Fibroblast of skin of left quadriceps (primary cell): ENCODE data around the gene TTLL1.
"Not testable (repeated sequence)": the region's sequence is repeated elsewhere in the genome, so short reads cannot be mapped to it uniquely, and the experiment has no call there.

ENCODE experiments used
- DNase-seq, 2 experiments: peaks; one replicate each; pipeline ENCODE4 v3.0.0-alpha.2; 2013; ENCODE audit warnings: low read depth in 2 of 2

The TTLL1 gene

DNA sequence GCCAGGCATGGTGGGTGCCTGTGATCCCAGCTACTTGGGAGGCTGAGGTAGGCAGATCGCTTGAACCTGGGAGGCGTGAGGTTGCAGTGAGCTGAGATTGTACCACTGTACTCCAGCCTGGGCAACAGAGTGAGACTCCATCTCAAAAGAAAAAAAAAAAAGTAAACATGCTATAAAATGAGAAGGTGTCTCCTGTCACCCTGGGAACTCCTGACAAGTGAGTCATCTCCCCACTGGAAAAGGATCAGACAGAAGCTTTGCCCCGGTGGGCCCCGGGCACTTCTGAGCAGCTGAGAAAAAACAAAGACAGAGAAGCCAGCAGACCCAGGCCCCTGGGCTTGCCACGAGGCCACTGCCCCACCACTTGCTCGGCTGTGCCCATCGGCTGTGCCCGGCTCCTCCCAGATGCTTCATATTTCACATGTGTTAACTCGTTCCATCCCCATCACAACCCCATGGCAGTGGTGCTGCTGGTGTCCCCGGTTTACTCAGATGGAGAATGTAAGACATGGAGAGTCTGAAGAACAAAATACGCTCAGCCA is 22.3 kb downstream of the TTLL1 start:
- peak in 1 of 2 experiments; percentile 18 for DNase-seq

DNA sequence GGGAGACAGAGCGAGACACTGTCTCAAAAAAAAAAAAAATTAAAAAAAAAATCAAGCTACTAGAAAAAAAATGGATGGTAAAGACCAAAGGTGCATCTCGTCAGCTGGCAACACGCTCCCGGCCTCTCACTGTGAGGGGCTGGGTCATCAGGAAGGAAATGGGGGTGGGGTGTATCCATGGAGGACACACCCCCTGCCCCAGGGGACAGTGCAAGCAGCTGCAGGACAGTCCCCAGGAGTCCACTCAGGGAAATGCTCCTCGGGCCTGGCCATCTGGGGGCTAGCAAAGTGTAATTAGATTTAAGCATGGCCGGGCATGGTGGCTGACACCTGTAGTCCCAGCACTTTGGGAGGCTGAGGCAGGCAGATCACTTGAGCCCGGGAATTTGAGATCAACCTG is 23.1 kb downstream of the TTLL1 start:
- DNase-seq, result no peak

GRCh38 chr22:43060183-43060582 is 29.0 kb downstream of the TTLL1 start:
- DNase-seq, result no peak

DNA sequence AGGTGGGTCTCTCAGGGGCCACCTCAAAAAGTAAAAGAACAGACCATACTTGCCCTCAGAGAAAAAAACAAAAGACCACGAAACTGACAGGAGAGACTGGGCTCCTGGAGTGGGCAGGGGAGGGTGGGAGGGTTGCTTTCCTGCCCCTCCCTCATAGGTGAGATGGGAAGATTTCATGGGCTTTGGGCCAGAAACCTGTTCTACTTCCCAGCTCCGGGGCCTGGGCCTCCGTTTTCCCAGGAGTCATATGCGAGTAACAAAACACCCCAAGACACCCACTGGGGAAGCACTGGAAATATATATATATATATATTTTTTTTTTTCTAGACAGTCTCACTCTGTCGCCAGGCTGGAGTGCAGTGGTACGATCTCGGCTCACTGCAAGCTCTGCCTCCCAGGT is 31.6 kb downstream of the TTLL1 start:
- DNase-seq, result no peak

- DNase-seq, result no peak
Observed at GRCh38 chr22:43053176-43053575, 36.0 kb downstream of the TTLL1 start.

DNA sequence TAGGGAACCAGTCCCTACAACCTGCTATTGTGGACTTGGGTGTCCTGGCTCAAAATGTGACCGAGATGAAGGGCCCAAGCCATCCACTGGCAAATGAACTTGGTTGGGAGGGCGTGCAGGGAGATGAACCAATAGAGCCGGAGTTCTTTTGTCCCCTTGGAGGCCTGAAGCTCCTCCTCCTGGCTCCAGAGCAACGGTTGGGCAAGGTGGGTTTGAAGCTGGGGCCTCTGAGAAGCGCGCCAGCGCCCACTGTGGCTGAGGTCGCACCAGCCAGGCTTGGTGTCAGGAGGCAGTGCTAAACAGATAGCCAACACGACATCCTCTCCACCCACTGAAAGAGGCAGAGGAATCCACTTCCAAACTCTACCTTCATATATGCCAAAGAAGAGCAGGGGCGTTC is 38.2 kb downstream of the TTLL1 start:
- no peak for DNase-seq

GRCh38 chr22:43047605-43048004 is 41.6 kb downstream of the TTLL1 start:
- no peak for DNase-seq

DNA sequence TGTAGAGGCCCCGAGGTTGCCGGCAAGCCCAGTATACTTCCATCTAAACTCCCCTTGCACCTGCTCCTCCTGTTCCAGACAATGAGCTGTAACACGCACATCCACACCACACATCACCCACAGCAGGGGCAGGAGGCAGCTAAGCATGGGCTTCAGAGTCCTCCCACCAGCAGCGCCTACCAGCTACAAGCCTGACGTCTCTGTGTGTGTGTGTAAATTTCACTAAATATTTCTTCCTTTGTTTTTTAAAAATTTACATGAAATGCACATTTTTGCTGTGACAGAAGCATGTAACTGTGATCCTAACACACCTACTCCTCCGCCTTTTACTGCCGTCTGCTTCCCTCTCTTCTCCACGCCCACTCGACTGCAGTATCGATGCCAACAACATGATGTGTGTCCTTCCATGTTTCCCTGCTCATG is 44.9 kb downstream of the TTLL1 start:
- no peak for DNase-seq

DNA sequence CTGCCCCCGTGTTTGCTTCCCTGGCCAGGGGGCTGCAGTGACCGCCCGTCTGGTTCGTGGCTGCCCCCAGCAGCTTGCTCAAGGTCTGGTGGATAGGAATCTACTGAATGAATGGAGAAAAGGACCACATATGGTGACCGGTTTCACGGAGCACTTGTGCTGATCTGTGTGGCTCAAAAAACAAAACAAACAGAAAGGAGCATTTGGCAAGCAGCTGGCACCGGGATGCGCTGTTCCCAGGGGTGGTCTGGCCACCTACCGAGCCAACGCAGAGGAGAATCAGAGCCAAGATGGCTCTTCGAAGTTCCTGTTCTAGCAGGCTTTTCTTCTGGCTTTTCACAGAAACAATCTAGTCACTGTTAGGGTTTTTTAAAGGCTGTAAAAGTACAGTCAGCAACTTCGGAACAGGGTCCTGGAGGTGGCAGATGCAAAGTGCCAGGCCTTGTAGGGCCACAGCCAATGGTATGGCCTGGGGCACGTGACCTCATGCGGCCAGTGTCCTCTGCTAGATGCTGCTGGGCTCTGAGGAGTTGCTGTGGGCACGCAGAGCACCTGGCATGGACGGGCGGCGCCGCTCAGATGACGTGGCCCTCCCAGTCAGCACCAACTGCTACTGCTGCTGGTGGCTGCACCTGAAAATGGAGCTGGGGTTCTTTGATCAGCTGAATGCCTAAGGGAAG is 47.0 kb downstream of the TTLL1 start:
- peak in 1 of 2 experiments; percentile 16 for DNase-seq

DNA sequence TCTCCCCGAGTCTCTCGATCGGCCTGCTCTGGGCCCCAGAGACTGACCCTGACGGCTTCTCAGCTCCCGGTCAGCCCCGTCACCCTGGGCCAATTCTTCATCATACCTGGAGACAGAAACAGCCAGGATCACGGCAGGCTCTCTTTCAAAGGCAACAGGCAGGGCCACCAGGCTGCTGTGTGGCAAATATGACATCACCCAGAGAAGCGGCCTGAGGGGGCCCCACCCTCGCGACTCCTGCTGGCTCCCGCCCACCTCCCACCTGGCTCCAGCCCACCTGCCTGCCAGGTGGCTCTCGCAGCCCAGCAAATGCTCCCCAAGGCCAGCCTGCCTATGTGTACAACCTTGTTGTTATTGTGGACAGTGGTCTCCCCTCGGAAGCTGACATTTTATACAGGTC is 49.4 kb downstream of the TTLL1 start:
- no peak for DNase-seq

DNA sequence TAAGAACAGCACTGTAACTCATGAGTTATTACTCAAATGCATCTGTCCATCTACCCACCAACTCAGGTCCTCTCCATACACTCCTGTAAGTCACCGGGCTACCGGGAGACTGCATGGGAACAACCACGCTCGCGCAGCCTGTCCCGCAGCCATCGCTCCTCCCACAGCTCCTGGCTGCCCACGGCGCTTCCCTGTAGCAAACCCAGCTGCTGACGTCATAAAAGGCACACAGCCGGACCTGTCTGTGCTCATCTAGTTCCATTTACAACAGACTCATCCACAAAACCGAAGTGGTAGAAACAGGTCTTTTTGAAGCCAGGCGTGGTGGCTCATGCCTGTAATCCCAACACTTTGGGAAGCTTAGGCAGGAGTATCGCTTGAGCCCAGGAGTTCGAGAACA is 50.9 kb downstream of the TTLL1 start:
- DNase-seq, result no peak

DNA sequence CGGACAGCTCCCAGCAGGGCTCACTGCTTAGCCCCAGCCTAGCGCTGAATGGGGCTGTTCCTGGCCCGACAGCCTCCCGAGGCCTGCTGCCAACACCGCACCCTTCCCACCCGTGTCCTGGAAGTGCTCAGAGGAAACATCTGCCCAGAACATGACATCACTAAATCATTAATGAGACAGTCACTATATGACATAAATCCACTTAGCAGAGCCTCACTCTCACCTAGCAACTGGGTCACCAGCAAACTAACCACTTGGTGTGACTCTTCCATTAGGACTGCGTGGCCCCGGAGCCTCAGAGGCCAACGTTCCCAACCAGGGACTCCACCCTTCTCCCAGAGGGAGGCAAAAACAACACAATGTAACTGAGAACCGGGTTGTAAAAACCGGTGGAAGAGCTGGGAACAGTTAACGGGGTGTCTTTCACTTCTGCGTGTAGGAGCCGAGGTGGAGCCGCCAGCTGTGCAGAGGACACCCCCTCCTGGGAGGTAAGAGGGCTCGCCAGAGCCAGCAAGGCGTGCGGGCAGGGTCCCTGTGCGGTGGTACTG is 52.8 kb downstream of the TTLL1 start:
- DNase-seq, result peak in 1 of 2 experiments; percentile 22

GRCh38 chr22:43035250-43035649 is 53.9 kb downstream of the TTLL1 start:
- DNase-seq, result no peak

GRCh38 chr22:43031617-43032016 is 57.6 kb downstream of the TTLL1 start:
- no peak for DNase-seq

GRCh38 chr22:43018615-43019014 is 70.6 kb downstream of the TTLL1 start:
- no peak for DNase-seq

- DNase-seq, result no peak
Observed at GRCh38 chr22:43017525-43018460, 71.4 kb downstream of the TTLL1 start.

DNA sequence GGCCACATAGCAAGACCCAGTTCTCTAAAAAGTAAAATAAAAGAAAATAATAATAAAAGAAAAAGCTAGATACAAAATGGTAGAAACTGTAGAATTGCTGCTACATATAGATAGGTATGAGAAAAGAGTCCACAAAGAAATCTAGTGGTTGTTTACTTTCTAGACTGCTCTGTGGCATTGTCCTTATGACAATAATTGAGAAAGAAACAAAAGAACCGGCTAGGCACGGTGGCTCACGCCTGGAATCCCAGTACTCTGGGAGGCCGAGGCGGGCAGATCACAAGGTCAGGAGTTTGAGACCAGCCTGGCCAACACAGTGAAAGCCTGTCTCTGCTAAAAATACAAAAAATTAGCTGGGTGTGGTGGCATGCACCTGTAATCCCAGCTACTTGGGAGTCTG is 73.0 kb downstream of the TTLL1 start:
- not testable (repeated sequence) for DNase-seq

- DNase-seq, result no peak
Observed at GRCh38 chr22:43015677-43016042, 73.5 kb downstream of the TTLL1 start.

GRCh38 chr22:43014869-43015676 is 74.1 kb downstream of the TTLL1 start, which contains the start of gene PACSIN2:
Gene PACSIN2 (minus strand): TSS chr22:43015149. CDS start chr22:42912080, 103,069 bp downstream.
- DNase-seq, result peak; percentile 98

DNA sequence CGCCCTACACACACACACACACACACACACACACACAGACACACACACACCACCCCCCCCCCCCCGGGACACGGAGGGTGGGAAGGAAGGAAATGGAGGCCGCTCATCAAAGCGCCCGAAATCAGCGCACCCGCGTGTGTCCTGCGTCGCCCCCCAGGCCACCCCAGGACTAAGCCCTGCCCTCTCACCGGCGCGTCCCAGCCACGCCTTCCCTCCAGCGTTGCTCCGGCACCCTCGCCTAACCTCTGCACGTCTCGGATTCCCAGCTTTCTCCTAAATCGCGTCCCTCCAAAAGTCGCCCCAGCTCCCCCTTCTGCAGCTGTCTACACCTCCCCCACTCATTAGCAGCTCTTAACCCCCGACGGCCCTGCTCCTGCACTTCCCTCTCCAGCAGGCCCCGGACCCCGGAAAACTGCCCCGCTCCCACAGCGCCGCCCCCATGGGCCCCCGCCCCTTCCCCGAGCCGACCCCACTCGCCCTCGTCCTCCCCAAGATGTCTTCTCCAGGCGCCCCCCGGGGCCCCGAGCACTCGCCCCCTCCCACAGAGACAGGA is 74.8 kb downstream of the TTLL1 start:
- no peak for DNase-seq
